Calu3 (cell line): ENCODE measurements around the gene RBBP5. TPM values are rescaled to one million over a fixed set of nuclear protein-coding genes. Genes with fewer than 3 reads are reported as not detected.

Source experiments
- BruUV-seq: library from RNA; stranded (reverse); fragments of 400-500 nt; replicated peaks from 2 replicates; lab custom pipeline; 2021; lab: Mats Ljungman, UMichigan
- CTCF ChIA-PET: fragments of 300-600 bp; sonication (Branson Sonifier 250); formaldehyde crosslinking; loops from one replicate; lab custom pipeline; 2022; ENCODE audit warnings: antibody characterized with exemption; lab: Charles Lee
- DNase-seq: peaks from one replicate; pipeline ENCODE4 v3.0.0; 2022
- H3K27ac Mint-ChIP-seq: one replicate; pipeline ENCODE4 v1.8.0; 2022; ENCODE audit warnings: mixed read lengths; ENCODE audit not compliant: unreplicated experiment
- H3K27me3 Mint-ChIP-seq: one replicate; pipeline ENCODE4 v1.8.0; 2022; ENCODE audit warnings: mixed read lengths; ENCODE audit not compliant: unreplicated experiment
- H3K36me3 Mint-ChIP-seq: one replicate; pipeline ENCODE4 v1.8.0; 2022; ENCODE audit warnings: mild to moderate bottlenecking, moderate library complexity, mixed read lengths; ENCODE audit not compliant: insufficient read depth, unreplicated experiment
- H3K4me1 Mint-ChIP-seq: one replicate; pipeline ENCODE4 v1.8.0; 2022; ENCODE audit warnings: mild to moderate bottlenecking, low read depth, mixed read lengths; ENCODE audit not compliant: unreplicated experiment
- H3K4me3 Mint-ChIP-seq: one replicate; pipeline ENCODE4 v1.8.0; 2022; ENCODE audit warnings: mild to moderate bottlenecking, low read depth, moderate library complexity, mixed read lengths; ENCODE audit not compliant: unreplicated experiment
- H3K9me3 Mint-ChIP-seq: one replicate; pipeline ENCODE4 v1.8.0; 2022; ENCODE audit warnings: low read depth, mixed read lengths; ENCODE audit not compliant: unreplicated experiment
- intact Hi-C: fragments of 100-400 bp; cut with micrococcal nuclease; formaldehyde crosslinking; loops from one replicate; pipeline ENCODE4 v1.10.0; 2022; ENCODE audit not compliant: unreplicated experiment
- total RNA-seq: library from RNA; stranded (reverse); gene quantifications from 2 replicates; pipeline ENCODE4 v1.2.3, GENCODE V29; 2022
- TF ChIP-seq, protein P1 (sequence below): fragments of 200-600 bp; IDR thresholded peaks from one replicate; pipeline ENCODE4 v1.8.0; 2022; ENCODE audit warnings: antibody characterized with exemption; ENCODE audit not compliant: unreplicated experiment

RBBP5 gene
- total RNA-seq, 1 experiment from 2014 or later: 22.0 TPM

DNA sequence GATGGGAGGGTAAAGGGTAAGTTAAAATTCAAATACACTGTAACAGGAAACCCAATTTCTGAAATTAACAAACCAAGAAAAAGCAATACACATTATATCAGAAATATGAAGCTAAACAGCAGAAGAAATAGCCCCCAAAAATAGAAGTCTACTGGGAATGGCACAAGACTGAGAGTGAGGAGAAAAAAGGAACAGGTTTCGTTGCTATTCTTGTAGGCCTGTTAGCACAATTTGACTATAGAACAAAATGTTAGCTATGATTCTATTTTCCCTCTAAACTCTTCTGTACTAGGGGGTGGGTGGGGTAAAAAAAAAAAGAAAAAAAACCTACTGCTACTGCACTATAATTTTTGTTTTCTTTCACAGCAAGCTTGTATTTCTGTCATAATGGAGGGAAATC, 12.5 kb downstream of the RBBP5 start:
- TF ChIP-seq, protein P1, sequence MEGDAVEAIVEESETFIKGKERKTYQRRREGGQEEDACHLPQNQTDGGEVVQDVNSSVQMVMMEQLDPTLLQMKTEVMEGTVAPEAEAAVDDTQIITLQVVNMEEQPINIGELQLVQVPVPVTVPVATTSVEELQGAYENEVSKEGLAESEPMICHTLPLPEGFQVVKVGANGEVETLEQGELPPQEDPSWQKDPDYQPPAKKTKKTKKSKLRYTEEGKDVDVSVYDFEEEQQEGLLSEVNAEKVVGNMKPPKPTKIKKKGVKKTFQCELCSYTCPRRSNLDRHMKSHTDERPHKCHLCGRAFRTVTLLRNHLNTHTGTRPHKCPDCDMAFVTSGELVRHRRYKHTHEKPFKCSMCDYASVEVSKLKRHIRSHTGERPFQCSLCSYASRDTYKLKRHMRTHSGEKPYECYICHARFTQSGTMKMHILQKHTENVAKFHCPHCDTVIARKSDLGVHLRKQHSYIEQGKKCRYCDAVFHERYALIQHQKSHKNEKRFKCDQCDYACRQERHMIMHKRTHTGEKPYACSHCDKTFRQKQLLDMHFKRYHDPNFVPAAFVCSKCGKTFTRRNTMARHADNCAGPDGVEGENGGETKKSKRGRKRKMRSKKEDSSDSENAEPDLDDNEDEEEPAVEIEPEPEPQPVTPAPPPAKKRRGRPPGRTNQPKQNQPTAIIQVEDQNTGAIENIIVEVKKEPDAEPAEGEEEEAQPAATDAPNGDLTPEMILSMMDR: no peak
- intact Hi-C loops: no loop called here
- Mint-ChIP-seq H3K4me1 (no peaks in the 10 kb centered on the region), H3K27ac (no peak overlapping the region), H3K9me3 (no peaks in the 10 kb centered on the region), H3K4me3 (no peak overlapping the region), H3K36me3 (peaks cover 11% of the 10 kb centered on the region), H3K27me3 (no peaks in the 10 kb centered on the region)
- no peak for DNase-seq
- BruUV-seq: no TSS peak
- CTCF ChIA-PET: interaction anchor here (0.6 to 0.7 kb wide), 2 partner anchors 10 to 117 kb away, joined by 3 read pairs; no protein-coding TSS in a partner anchor

DNA sequence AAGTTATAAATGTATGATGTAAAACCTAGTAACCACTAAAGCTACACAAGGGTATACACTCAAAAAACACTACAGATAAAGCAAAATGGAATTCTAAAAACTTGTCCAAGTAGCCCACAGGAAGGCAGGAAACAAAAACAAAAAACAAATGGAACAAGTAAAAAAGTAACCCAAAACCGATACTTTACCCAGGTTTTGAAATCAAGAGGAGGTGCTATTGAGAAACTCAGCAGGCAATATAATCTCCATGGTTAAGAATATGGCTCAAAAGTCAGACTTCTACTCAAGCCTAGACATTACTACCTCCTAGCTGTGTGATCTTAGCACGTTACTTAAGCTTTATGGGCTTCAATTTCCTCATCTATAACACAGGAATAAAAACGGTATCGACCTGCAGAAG, 13.3 kb downstream of the RBBP5 start:
- no peak overlapping the region for H3K27ac Mint-ChIP-seq
- H3K27me3 Mint-ChIP-seq: no peaks in the 10 kb centered on the region
- H3K4me1 Mint-ChIP-seq: no peaks in the 10 kb centered on the region
- intact Hi-C loops: no loop called here
- no TSS peak for BruUV-seq
- H3K4me3 Mint-ChIP-seq: no peak overlapping the region
- DNase-seq: no peak
- no peaks in the 10 kb centered on the region for H3K9me3 Mint-ChIP-seq
- TF ChIP-seq, protein P1: no peak
- CTCF ChIA-PET: interaction anchor here (0.6 kb wide), 1 partner anchor 113 kb away, joined by 4 read pairs; no protein-coding TSS in a partner anchor
- H3K36me3 Mint-ChIP-seq: peaks cover 19% of the 10 kb centered on the region

DNA sequence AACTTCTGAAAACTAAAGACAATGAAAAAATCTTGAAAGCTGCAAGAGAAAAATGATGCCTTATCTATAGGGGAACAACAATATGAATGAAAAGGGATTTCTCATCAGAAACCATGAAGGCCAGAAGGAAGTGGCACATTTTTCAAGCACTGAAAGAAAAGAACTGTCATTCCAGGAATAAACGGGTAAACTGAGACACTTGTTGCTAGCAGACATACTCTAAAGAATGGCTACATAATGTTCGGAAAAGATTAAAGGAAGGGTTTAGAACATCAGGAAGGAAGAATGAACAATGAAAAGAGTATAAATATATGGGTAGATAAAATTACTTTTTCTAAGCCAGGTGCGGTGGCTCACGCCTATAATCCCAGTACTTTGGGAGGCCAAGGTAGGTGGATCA, 14.5 kb downstream of the RBBP5 start:
- CTCF ChIA-PET: interaction anchor here (0.7 kb wide), 1 partner anchor 280 kb away, joined by 5 read pairs; no protein-coding TSS in a partner anchor
- peaks cover 30% of the 10 kb centered on the region for H3K36me3 Mint-ChIP-seq
- H3K9me3 Mint-ChIP-seq: no peaks in the 10 kb centered on the region
- H3K4me3 Mint-ChIP-seq: no peak overlapping the region
- no peak overlapping the region for H3K27ac Mint-ChIP-seq
- H3K27me3 Mint-ChIP-seq: no peaks in the 10 kb centered on the region
- no peaks in the 10 kb centered on the region for H3K4me1 Mint-ChIP-seq
- TF ChIP-seq, protein P1: no peak
- BruUV-seq: no TSS peak
- no peak for DNase-seq
- intact Hi-C loops: no loop called here

DNA sequence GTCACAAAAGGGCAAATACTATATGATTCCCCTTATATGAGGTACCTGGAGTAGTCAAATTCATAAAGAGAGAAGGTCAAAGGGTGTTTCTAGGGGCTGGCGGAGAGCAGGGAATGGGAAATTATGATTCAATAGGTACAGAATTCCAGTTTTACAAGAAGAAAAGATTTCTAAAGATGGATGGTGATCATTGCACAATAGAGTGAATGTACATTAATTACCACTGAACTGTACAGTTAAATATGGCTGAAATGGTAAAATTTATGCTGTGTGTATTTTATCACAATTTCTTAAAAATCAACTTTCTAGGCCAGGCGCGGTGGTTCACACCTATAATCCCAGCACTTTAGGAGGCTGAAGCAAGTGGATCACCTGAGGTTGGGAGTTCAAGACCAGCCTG, 19.4 kb downstream of the RBBP5 start:
- no TSS peak for BruUV-seq
- CTCF ChIA-PET: interaction anchor here (0.7 kb wide), 1 partner anchor 127 kb away, joined by 4 read pairs; no protein-coding TSS in a partner anchor
- H3K27me3 Mint-ChIP-seq: no peaks in the 10 kb centered on the region
- H3K9me3 Mint-ChIP-seq: no peaks in the 10 kb centered on the region
- intact Hi-C loops: no loop called here
- no peak overlapping the region for H3K4me3 Mint-ChIP-seq
- DNase-seq: no peak
- no peak overlapping the region for H3K27ac Mint-ChIP-seq
- H3K36me3 Mint-ChIP-seq: peaks cover 53% of the 10 kb centered on the region
- no peaks in the 10 kb centered on the region for H3K4me1 Mint-ChIP-seq
- TF ChIP-seq, protein P1: no peak
